Putamen (tissue), 1 donor: ENCODE results near the gene CTNND1.
"Not testable (repeated sequence)": the region's sequence is repeated elsewhere in the genome, so short reads cannot be mapped to it uniquely, and the experiment has no call there.

Source experiments
- DNase-seq: peaks from one replicate; pipeline ENCODE4 v3.0.0-alpha.2; 2016; ENCODE audit warnings: low spot score

The CTNND1 gene

DNA sequence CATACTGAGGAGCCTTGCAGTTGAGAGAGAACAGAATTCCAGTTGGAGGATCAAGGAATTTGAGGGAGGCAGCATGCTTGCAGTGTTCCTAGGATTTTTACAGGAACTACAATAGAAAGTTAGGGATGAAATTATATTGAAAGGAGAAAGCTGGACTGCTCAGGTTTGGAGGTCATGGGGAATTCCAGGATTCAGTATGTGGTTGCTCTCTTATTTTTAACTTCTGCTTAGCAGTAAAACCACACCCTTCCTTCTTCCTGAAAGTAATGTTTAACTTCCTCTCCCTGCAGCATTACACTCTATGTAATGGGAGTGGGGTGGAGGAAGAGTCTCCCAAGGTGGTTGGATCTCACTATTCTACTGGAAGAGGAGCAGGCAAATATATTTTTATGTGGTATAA is 31.3 kb downstream of the CTNND1 start:
- DNase-seq, result no peak

DNA sequence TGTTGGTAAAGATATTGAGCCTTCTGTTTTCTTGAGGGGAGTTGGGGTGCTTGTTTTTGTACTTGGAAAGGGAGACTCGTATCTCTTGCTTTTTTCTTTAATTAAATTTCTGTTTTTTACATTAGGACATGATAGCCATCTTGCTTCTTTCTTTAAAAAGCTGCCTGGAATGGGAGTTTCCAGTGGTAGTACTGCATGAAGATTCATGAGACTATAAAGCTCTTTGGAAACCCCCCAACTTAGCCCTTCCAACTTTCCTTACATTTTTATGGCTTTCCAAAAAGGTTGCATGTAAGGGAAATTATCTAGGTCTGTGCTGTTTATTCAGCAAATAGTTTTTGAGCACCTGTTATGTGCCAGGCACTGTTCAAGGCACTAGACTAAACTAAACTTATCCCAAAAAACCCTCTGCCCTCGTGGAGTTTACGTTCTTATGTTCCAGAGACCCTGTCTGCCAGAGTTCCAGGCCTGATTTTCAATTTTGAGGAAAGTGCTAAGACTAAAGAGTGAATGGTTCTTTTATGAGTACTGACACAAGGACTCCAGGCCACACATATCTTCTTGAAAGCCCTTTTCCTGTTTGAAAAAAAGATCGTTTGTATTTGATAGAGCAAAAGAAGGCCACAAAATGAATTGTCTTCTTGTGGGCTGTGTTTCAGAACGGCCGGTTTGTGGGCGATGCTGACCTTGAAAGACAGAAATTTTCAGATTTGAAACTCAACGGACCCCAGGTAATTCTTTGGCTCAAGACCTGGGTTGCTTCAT is 31.9 kb downstream of the CTNND1 start:
- no peak for DNase-seq

DNA sequence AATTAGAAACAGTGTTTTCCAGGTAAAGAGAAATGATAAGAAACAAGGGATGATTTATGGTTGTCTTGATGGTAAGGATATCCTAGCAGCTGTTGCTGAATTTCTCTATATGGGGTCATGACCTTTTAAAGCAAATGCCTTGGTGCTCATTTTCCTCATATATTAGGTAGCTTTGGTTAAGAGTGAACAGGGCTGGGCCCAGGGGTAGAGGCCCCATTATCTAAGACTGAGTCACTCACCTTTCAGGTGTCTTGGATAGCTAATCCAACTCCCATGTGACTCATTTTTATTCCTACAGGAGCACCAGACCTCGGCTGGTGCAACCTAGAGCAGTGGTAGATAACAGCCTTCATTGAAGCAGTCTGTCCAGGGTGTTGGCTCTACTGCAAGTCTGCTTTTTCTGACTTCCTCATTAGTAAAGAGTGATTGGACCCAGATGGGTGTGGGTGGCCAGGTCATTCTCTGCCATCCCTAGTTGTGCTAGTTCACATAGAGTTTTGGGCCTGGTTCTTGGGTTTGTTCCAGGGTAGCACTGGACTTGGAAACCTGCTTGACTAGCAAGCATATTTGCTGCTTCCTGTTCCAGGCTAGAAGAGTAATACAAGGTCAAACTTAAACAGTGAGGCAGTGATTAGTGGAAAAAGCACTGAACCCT is 37.4 kb downstream of the CTNND1 start:
- no peak for DNase-seq

DNA sequence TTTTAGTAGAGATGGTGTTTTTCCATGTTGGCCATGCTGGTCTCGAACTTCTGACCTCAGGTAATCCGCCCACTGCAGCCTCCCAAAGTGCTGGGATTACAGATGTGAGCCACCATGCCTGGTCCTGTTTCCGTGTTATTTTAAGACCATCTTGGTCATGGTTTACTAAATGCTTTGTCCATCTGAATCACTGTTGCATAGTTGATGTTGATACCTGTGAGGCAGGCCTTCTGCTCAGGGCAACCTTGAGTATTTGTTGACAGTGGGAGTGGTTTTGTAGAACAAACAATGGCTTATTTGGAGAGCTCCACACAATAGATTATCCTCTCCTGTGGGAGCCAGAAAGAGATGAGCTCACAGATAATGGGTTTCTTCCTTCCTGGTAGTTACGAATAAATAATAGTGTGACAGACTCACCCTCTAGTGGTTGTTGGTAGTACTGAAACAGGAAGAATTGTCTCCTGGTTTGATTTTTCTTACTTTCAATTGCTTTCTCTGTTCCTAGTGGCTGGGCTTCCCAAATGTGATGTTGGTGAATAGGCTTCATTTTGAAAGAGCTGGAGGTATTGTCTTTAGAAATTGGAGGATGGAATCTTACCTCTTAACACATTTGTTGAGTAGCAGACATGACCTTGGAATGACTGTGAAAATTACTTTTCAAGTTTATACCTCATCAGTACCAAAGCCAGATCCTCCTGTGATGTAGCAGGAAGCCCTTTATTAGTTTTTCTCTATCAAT is 39.0 kb downstream of the CTNND1 start:
- peak; percentile 78 for DNase-seq

DNA sequence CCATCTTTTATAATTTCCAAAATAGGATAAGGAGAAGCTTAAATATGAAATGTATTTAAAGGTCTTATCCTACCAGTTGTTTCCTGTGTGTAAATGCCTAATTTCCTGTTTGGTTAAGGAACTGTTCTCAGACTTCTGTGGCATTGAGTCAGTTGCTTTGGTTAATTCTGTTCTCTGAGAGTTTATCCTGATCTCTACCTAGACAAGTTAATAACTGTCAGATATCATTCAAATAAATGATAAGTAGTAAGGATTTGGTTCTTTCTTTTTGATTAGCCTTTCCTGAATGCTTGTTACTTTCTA is 39.5 kb downstream of the CTNND1 start:
- DNase-seq, result no peak

DNA sequence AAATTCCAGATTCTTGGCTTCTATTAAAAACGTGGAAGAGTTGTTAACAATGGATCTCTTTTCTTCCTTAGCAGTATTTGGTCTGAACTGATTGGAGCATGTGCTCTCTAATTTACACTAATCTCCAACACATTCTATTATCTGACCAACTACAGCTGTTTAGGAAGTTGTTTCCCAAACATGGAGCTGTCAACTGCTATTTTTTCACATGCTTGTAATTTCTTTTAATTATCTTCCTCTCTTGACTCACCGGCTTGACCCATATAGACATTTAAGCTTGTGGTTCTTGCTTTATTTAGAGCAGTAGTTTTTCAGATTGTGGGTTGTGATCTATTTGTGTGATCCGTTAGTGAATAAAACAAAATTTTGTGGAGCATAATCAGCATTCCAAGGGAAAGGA is 40.8 kb downstream of the CTNND1 start:
- no peak for DNase-seq

DNA sequence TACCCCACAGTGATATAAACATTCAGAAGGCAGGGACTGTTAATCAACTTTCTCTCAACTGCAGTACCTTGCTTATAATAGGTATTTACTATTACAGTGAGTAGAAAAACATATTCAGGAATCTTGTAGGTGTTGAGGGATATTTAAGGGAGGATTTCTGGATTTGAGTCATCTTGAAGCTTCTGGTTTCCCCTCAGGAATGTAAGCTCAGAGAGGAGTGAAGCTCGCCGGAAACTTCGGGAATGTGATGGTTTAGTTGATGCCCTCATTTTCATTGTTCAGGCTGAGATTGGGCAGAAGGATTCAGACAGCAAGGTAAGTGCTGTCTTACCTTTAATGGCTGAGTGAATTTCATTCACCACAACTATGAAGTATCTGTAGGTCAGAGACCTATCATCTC is 42.9 kb downstream of the CTNND1 start:
- no peak for DNase-seq

DNA sequence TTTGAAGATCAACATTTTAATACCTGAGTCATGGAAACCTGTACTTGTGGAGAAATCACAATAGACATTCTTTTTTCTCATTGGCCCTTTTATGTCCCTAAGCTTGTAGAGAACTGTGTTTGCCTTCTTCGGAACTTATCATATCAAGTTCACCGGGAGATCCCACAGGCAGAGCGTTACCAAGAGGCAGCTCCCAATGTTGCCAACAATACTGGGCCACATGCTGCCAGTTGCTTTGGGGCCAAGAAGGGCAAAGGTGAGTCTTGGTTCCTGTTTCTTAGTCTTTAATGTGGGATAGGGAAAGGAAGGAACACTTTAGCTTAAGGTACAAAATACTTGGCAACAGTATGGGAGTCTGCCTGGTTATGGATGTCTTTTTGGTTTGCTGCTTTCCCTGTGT is 44.2 kb downstream of the CTNND1 start:
- no peak for DNase-seq

DNA sequence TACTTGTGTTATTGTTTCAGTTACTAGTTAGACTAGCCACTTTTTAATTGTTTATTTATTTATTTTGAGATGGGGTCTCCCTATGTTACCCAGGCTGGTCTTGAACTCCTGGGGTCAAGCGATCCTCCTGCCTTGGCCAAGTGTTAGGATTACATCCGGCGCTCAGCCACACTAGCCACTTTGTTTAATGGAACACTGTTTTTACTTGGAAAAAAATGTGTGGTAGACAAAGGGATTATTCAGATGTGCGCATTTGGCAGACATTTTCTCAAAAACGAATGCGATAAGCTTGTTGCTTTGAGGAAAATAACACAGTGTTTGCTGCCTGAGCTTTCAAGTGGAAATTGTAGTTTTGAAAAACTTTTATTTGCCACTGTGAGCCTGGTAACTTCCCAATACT is 51.0 kb downstream of the CTNND1 start:
- DNase-seq, result peak; percentile 72

DNA sequence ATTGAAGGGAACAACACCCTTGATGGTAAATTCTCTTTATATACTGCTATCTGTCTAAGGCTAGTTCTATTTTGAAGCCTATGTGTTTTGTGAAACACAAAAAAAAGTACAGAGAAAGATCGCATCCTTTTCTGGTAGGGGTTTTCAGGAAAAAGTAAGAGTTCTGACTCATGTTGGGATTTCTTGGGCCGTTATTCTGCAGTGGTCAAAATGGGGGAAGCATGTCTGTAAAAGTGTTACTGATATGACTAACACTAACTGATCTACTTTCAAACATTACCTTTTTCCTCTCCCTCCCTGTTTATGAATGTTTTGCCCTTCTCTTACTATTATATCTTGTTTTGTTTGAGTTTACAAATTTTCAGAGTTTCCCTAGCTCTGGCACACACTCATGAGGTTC is 53.9 kb downstream of the CTNND1 start:
- no peak for DNase-seq

DNA sequence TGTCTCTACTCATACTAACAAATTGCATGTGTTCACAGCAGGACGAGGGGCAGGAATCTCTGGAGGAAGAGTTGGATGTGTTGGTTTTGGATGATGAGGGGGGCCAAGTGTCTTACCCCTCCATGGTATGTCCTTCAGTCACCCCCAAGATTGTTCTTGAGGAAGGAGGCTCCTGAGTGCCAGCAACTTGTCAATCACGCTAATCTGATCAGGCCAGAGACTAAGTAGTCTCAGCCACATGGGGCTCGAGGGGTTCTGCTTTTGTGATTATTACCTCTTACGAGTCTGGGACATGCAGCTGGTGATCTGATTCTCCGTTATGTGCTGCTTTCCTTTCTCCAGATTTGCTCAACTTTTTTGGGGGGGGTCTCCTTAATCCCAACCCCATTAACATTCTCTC is 54.3 kb downstream of the CTNND1 start:
- DNase-seq, result no peak

DNA sequence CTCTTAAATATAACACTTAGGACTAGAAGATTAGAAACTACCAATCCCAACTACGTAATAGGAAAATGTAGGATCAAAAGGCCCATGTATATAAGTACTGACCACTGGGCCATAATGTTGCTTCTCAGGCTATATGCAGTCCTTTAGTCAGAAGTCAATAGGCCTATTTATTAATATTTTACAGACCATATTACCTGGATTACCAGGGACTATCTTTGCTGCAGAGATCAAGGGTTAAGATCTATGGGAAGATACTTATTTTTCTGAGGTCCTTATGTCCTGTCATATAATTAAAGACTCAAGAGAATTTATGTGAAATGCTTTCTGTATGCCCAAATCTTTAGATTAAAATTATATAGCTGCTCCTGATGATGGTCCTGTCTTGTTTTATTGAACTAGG is 57.2 kb downstream of the CTNND1 start:
- no peak for DNase-seq

DNA sequence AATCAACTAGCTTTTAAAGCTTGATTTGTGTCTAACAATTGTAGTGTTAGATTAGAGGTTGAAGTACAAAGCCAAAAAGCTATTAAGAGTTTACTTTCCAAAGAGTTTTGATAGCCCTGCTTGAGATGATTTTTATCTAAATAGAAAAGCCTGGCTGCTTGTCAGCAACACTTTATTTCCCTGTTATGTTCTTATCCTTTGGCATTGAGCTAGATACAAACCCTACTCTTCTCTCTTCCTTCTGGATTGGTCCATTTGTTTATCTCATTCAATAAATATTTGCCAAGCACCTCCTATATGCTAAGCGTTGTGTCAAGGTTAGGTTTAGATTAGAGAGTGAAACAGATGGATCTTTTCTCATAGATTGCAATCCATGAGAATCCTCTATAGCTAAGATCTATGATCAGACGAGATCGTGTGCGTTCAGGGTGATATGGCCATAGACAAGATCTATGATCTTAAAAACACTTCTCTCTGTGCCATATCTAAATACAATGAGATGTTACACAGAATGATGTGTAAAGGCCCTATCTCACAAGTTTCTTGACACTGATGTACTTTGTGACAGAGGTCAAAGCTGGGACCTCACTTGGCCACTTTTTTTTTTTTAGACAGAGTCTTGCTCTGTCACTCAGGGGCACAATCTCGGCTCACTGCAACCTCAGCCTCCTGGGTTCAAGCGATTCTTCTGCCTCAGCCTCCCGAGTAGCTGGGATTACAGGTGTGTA is 57.8 kb downstream of the CTNND1 start:
- DNase-seq, result no peak

DNA sequence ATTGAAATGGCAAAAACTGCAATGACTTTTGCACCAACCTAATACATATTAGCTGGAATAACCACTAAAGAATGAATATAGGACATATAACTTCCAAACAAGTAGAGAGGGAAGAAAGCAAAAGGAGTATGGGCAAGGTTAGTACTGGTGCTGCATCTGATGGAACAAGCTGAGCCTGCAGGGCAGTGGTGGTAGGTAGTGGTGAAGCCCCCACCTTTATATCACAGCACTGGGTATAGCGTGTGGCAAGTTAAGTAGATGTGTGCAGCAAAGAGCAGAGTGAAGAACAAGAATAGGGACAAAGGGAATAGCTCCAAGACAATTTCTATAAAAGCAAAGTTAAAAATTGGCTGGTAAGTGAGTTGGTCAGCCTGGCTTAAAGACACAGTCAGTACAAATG is 62.3 kb downstream of the CTNND1 start:
- no peak for DNase-seq

DNA sequence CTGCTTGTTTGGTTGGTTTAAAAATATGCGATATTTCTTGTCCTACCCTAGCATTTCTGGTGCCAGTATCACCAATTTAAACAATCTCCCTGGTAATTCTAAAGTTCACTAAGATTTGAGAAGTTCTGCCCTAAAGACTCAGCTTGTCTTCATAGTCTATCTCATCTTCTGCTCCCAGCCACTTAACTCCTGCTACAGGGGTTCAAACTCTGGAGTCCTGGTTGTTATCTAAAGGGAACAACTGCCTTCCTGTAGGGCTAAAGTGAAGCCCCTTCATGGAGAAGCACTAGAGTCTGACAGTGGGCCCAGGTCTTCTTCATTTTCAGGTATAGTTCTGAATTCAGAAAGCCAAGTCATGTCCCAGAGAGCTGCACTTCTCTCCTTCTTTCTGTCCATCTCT is 73.2 kb downstream of the CTNND1 start:
- DNase-seq, result no peak

DNA sequence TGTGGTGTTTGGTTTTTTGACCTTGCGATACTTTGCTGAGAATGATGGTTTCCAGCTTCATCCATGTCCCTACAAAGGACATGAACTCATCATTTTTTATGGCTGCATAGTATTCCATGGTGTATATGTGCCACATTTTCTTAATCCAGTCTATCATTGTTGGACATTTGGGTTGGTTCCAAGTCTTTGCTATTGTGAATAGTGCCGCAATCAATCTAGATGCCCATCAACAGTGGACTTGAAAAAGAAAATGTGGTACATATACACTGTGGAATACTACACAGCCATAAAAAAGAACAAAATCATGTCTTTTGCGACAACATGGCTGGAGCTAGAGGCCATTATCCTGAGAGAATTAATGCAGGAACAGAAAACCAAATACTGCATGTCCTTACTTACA is 77.0 kb downstream of the CTNND1 start:
- not testable (repeated sequence) for DNase-seq

DNA sequence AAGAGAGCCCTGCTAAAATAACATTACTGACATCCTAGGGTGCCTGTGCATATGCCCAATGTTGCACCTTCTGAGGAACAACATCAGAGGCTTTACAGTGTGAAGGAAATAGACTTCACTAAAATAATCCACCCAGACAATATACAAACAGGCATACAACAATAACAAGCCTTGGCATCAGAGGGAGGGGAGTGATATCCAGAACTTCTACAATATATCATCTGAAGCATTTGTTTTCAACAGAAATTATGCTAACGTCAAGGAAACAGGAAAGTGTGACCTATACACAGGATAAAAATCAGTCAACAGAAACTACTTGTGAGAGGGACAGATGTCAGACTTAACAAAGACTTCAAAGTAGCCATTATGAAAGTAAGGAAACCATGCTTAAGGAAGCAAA is 81.3 kb downstream of the CTNND1 start:
- no peak for DNase-seq

DNA sequence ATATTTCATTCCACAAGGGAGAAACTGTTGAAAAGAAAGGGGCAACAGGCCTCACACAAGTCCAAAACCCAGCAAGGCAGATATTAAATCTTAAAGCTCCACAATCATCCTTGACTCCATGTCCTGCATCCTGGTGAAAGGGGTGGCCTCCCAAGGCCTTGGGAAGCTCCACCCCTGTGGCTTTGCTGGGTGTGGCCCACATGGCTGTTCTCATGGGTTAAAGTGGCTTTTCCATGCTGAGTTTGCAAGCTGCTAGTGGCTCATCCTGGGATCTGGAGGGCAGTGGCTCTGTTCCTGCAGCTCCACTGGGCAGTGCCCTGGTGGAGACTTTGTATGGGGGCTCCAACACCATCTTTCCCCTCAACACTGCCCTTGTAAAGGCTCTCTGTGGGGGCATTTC is 106.4 kb downstream of the CTNND1 start:
- DNase-seq, result no peak

DNA sequence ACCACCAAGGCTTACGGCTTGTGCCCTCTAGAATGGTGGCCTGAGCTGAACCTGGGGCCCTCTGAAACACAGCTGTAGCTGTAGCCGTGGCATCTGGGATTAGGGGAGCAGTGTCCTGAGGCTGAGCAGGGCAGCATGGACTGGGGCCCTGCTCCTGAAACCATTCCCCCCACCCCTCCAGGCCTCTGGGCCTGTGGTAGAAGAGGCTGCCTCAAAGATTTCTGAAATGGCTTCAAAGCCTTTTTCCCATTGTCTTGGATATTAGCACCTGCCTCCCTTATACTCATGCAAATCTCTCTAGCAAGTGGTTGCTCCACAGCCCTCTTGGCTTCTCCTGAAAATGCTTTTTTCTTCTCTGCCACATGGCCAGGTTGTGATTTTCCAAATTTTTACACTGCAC is 106.9 kb downstream of the CTNND1 start:
- no peak for DNase-seq
